DOHH2 (cell line): ENCODE results near the gene OR52E4.

ENCODE experiments used
- H3F3A ChIP-seq: fragments of 200-600 bp; sonication (generic), shearing (Covaris generic); 2 replicates; pipeline ENCODE4 v1.6.0; 2016; ENCODE audit warnings: antibody characterized with exemption, mild to moderate bottlenecking; ENCODE audit not compliant: control insufficient read depth, insufficient read depth
- H3K27ac ChIP-seq: fragments of 200-600 bp; sonication (generic); 2 replicates; pipeline ENCODE4 v1.5.1; 2014; ENCODE audit warnings: low read depth, mild to moderate bottlenecking, low read length, moderate library complexity
- H3K27me3 ChIP-seq: fragments of 200-600 bp; sonication (generic); 2 replicates; pipeline ENCODE4 v1.6.1; 2014; ENCODE audit warnings: mild to moderate bottlenecking, low read length, mixed read lengths; ENCODE audit not compliant: control insufficient read depth
- H3K36me3 ChIP-seq: fragments of 200-600 bp; sonication (generic); 2 replicates; pipeline ENCODE4 v1.6.1; 2014; ENCODE audit warnings: mild to moderate bottlenecking, low read length, moderate library complexity, mixed read lengths; ENCODE audit not compliant: control insufficient read depth
- H3K4me1 ChIP-seq: fragments of 200-600 bp; sonication (generic); 2 replicates; pipeline ENCODE4 v1.6.1; 2014; ENCODE audit warnings: mild to moderate bottlenecking, low read length, mixed read lengths; ENCODE audit not compliant: control insufficient read depth
- H3K4me2 ChIP-seq: fragments of 200-600 bp; sonication (generic); 2 replicates; pipeline ENCODE4 v1.6.0; 2014; ENCODE audit warnings: mild to moderate bottlenecking, low read length, moderate library complexity
- H3K4me3 ChIP-seq: fragments of 200-600 bp; sonication (generic); 2 replicates; pipeline ENCODE4 v1.5.1; 2014; ENCODE audit warnings: mild to moderate bottlenecking, low read length, mixed read lengths
- H3K79me2 ChIP-seq: fragments of 200-600 bp; sonication (generic); 2 replicates; pipeline ENCODE4 v1.6.1; 2014; ENCODE audit warnings: mild to moderate bottlenecking, low read length, mixed read lengths; ENCODE audit not compliant: control insufficient read depth
- H3K9me2 ChIP-seq: fragments of 200-600 bp; sonication (generic); replicated peaks from 2 replicates; pipeline ENCODE4 v1.6.1; 2014; ENCODE audit warnings: mild to moderate bottlenecking, low read length, mixed read lengths; ENCODE audit not compliant: control insufficient read depth
- H3K9me3 ChIP-seq: fragments of 200-600 bp; sonication (generic); 2 replicates; pipeline ENCODE4 v1.6.1; 2014; ENCODE audit warnings: antibody characterized with exemption, low read length, mixed read lengths; ENCODE audit not compliant: control insufficient read depth, insufficient read depth
- H4K20me1 ChIP-seq: fragments of 200-600 bp; sonication (generic); 2 replicates; pipeline ENCODE4 v1.6.0; 2014; ENCODE audit warnings: low read depth, mild to moderate bottlenecking, antibody characterized with exemption, low read length, moderate library complexity; ENCODE audit not compliant: control insufficient read depth, insufficient read depth
- EZH2phosphoT487 ChIP-seq: fragments of 200-600 bp; sonication (generic); IDR thresholded peaks from 2 replicates; pipeline ENCODE4 v1.6.1; 2017; ENCODE audit warnings: borderline replicate concordance, mild to moderate bottlenecking, antibody characterized with exemption, low read length, moderate library complexity, mixed read lengths
- TF ChIP-seq, protein P1 (sequence below): fragments of 200-600 bp; sonication (generic); IDR thresholded peaks from one replicate; pipeline ENCODE4 v1.5.1; 2014; ENCODE audit warnings: antibody characterized with exemption, mild to moderate bottlenecking, low read depth, low read length; ENCODE audit not compliant: poor library complexity, severe bottlenecking

Gene OR52E4

DNA sequence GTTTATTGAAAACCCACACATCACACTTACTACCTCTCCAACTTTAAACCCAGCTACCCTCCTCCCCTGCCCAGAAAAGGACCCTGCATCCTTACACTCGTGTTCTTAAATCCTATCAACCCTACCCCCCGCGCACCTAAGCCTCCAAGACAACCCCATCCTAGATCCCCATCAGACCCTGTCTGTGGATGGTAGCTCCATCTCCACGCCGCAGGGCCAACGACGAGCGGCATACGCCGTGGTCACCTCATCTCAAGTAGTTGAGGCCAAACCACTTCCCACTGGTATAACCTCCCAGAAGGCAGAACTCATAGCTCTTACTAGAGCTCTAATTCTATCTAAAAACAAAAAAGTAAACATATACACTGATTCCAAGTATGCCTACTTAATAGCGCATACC, 52.2 kb downstream of the OR52E4 start:
- H3K9me3 ChIP-seq: peaks cover 11% of the 10 kb centered on the region; the same call in 1 of the 2 replicates
- H3K27ac ChIP-seq: no peak overlapping the region
- H3K4me1 ChIP-seq: no peaks in the 10 kb centered on the region
- H3K9me2 ChIP-seq: no peaks in the 10 kb centered on the region
- TF ChIP-seq EZH2phosphoT487: no peak
- TF ChIP-seq, protein P1, sequence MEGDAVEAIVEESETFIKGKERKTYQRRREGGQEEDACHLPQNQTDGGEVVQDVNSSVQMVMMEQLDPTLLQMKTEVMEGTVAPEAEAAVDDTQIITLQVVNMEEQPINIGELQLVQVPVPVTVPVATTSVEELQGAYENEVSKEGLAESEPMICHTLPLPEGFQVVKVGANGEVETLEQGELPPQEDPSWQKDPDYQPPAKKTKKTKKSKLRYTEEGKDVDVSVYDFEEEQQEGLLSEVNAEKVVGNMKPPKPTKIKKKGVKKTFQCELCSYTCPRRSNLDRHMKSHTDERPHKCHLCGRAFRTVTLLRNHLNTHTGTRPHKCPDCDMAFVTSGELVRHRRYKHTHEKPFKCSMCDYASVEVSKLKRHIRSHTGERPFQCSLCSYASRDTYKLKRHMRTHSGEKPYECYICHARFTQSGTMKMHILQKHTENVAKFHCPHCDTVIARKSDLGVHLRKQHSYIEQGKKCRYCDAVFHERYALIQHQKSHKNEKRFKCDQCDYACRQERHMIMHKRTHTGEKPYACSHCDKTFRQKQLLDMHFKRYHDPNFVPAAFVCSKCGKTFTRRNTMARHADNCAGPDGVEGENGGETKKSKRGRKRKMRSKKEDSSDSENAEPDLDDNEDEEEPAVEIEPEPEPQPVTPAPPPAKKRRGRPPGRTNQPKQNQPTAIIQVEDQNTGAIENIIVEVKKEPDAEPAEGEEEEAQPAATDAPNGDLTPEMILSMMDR: no peak
- no peaks in the 10 kb centered on the region for H3F3A ChIP-seq
- no peaks in the 10 kb centered on the region for H4K20me1 ChIP-seq
- no peaks in the 10 kb centered on the region for H3K36me3 ChIP-seq
- H3K79me2 ChIP-seq: no peaks in the 10 kb centered on the region
- H3K4me3 ChIP-seq: no peak overlapping the region
- no peak overlapping the region for H3K4me2 ChIP-seq
- H3K27me3 ChIP-seq: no peaks in the 10 kb centered on the region

DNA sequence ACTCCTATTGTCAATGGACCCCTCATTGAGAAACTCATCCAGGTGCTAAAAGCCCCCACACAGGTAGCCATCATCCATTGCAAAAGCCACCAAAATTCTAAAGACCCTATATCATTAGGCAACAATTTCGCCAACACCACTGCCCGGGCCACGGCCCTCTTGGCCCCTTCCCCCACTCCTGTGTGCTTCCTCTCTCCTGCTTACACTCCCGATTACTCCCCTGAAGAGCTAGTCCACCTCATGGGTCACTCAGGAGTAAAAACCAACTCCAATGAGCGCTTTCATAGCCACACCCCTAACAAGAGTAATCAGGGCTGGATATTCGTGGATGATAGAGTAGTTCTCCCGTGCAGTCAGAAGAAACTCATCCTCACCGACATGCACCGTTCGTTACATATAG, 52.7 kb downstream of the OR52E4 start:
- no peak for TF ChIP-seq EZH2phosphoT487
- TF ChIP-seq, protein P1: no peak
- no peaks in the 10 kb centered on the region for H3F3A ChIP-seq
- no peaks in the 10 kb centered on the region for H3K79me2 ChIP-seq
- H3K4me3 ChIP-seq: no peak overlapping the region
- no peak overlapping the region for H3K27ac ChIP-seq
- peaks cover 15% of the 10 kb centered on the region; the same call in 1 of the 2 replicates for H3K9me3 ChIP-seq
- no peak overlapping the region for H3K4me2 ChIP-seq
- H3K4me1 ChIP-seq: no peaks in the 10 kb centered on the region
- H3K36me3 ChIP-seq: no peaks in the 10 kb centered on the region
- H3K9me2 ChIP-seq: no peaks in the 10 kb centered on the region
- no peaks in the 10 kb centered on the region for H4K20me1 ChIP-seq
- no peaks in the 10 kb centered on the region for H3K27me3 ChIP-seq
